NCI-H146 (cell line): Measurements from ENCODE around the gene CEMIP2.

ENCODE experiments used
- DNase-seq: peaks from one replicate; lab custom pipeline; 2025; lab: John Stamatoyannopoulos, UW

The CEMIP2 gene

DNA sequence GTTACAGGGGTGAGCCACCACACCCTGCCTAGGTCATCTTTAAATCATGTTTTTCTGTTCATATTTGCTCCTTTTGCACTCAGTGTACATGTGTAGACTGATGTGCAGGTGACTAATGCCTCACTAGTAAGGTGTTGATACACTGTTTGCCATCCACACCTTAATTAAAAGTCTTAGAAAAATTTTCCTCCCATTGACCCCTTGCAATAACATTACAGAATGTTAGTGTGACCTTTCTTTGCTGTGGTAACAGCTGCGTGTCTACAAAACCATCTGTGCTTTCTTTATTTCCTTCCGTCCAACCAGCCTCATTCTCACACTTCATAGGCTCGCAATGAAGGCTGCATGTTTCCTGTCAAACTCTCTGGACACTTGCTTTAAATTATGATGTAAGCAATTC, 6.6 kb upstream of the CEMIP2 start:
- DNase-seq = no peak

DNA sequence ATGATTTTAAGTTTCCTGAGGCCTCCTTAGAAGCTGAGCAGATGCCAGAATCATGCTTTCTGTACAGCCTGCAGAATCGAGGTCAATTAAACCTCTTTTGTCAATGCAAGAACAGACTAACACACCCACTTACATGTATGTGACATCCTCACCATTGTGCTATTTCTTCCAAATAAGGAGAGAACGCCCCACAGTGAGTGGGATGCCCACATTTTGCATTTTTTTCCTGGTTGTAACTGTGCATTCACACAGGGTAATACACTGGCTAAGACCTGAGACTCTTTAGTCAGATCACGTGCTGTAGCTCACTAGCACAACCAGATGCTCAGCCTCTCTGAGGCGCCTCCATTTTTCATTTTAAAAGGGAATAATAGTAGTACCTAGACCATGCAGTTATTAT, 4.4 kb upstream of the CEMIP2 start:
- no peak for DNase-seq

DNA sequence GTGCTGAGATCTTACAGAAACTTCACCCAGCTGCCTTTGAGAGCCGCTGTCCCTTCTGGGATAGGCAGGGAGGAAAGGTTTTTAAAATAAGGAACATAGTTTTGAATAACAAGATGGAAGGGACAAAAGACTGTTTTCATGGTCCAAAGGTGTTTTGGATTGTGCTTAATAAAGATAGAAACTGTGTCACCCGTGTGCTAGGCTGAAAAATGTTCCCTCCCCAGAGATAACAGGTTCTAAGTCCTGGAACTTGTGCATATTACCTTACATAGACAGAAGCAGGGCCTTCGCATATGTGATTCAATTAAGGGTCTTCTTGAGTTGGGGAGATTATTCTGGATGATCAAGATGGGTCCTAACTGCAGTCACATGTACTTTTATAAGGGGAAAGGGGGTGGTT, 1.9 kb upstream of the CEMIP2 start:
- DNase-seq = no peak

DNA sequence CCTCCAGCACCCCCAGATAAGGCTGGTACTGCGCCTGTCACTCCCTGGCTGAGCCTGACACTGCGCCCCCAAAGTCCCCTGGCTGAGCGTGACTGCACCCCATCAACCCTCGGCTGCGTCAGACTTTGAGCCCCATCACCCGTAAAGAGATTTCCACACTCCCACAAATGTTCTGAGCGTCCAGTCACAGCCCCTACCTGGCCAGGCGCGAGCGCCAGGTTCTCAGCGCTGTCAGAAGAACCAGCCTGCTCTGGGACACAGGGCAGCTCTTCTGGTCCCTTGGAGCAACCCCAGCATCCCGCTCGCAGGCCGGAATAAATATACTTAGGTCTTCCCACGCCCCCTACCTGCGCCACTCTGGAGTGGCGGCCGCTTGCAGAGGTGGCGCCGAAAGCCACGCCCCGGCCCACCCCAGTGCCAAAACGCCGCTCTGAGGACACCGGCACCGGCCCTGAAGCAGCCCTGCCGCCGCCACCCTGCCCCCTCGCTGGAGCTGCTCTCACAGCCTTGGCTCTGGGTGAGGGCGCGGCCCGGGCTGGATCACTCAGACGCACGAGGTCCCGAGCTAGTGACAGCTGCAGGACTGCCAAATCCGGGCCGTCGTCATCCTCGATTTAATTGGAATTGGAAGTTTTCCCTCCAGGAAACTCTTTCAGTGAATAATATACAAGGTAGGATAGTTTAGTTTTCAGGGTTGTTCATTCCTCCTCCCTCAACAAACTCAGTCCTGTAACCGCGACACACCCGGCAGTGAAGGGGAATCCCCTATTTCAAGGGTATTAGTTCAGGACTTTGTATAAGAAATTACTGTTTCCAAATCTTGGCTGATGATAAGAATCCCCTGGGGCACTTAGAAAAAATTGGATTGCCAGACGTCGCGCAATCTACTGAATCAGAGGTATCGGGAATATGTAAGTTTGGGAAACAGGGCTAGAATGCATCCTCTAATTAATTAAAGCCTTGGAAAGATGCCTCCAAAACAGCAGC, 1.2 kb upstream of the CEMIP2 start:
- peak; percentile 12 for DNase-seq

DNA sequence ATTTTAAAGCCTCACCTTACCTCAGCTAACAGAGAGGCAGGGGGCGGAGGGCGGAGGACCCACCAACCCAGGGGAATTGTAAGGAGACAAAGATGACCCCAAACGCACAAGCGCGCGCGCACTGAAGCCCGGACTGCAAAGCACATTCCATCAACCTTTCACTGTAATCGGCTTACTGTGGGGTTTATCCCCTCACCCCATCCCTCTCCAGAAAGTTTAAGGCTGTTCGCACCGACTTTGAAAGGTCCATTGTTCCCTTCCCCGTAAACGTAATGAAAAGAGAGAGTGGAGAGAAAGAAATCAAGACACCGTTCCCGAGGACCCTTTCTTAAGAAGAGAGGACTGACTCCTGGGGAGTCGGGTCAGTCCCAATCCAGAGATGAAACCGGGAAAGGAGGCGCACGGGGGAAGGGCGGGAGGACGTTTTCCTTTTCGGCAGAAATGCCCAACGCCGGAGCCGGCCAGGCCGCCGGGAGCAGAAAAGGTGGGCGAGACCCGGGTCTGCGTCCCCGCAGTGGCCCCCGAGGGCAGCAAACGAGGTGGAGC, 464 bp downstream of the CEMIP2 start:
- DNase-seq = no peak

DNA sequence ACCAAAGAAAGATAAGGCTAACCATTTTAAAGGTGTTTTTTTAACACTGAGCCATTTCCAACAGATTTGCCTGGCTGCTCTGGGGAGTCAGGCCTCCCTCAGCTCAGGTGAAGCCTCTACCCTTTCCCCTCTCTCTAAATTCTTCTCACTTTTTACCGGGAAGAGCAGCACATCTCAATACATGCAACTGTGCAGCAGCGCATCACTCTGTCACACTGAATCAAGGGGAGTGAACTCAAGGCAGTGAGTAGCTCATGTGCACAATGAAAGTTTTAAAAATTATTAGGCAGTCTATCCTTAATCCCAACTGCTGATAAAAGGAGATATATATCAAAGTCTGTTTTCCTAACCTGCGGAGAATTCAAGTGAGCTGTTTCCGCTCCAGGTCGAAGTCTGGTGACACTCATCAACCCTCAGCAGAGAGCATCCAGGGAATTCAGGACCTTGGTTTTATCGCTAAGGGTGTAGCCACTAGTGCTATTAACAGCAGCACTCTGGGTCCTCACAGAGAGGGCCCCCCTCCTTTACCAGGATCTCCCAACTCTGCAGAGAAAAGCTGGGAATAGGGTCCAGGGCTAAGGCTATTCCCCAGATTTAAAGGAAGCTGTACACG, 1.0 kb downstream of the CEMIP2 start:
- no peak for DNase-seq

DNA sequence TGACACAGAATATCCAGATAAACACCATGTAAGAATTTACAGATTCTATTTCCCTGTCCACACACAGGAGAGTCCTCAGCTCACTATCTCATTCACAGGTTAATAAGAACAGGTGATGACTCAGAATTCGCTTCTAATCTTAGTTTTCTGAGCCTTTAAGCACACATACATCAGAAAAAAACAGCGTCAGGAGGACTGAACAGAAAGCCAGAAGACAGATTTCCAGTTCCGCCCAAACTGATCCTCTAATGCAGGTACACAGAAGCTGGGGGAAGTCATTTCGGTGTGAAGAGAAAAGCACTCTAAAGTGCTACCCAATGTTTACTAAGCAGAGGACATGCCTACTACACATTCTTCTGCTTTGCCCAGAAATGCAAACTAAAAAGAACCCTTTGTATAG, 1.6 kb downstream of the CEMIP2 start:
- DNase-seq = no peak

DNA sequence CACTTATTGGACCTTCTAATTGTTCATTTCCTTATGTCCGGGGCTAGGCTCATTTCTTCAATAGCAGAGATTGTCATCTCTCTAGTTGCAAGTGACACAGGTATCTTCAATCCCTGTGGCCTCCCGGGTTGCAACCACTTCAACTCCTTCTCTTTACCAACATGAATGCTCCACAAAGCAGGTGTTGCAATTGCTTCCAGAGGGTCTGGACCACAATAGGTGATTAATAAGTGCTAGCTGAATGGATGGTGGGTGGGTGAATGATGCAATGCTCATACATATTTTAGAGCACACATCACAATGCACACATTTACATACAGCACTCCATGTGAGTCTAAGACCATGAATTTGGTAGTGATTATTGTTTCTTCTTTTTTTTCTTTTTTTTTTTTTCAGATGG, 2.6 kb downstream of the CEMIP2 start:
- no peak for DNase-seq

DNA sequence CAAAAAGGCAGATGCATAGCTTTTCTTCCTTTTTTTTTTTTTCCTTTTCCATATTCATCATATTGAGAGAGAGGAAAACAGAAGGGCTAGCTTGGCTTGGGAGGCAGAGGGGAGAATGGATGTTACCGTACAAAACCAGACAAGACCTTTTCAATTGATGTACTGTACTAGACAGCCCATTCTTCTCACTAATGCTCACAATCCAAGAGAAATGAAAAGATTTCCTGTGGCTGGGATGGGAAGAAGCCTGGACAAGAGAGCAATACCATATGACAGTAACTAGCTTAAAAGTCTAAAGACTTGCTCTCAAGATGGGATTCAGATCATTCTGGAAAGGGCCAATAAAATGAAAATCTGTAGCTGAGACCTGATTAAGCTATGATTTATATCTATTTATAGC, 3.4 kb downstream of the CEMIP2 start:
- no peak for DNase-seq

DNA sequence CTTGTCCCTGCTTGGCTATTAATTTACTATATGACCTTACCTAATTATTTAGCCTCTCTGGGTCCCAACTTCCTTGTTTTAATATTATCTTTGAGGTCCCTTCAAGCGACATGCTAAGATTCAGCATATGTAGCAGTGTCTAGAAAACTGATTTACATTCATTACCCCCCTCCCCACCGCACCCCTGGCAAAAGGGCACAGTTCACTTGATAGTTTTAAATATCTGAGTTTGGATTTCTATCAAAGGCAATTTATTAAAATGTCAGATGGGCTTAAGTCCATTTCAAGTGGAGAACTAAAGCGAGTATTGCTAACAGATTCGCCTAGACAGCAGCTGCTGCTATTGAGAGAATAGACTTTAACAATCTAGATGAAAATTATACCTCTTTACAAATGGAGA, 3.9 kb downstream of the CEMIP2 start:
- no peak for DNase-seq

DNA sequence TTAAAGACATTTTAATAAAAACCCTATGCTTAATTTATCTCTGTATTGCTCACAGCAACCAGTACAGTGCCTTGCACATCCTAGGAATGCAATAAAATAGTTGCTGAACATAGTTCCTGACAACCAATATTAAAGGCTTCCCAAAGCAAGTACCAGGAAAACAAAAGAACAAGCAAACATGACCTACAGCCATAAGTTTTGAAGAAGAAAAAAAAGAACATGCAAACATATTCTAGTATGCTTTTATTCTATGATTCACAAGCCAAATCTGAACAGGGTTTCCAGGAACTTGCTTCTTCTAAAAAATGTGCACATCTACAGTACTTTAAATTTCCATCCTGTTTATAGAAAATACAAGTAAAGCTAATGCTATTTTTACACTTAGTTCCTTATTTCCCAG, 4.5 kb downstream of the CEMIP2 start:
- no peak for DNase-seq

DNA sequence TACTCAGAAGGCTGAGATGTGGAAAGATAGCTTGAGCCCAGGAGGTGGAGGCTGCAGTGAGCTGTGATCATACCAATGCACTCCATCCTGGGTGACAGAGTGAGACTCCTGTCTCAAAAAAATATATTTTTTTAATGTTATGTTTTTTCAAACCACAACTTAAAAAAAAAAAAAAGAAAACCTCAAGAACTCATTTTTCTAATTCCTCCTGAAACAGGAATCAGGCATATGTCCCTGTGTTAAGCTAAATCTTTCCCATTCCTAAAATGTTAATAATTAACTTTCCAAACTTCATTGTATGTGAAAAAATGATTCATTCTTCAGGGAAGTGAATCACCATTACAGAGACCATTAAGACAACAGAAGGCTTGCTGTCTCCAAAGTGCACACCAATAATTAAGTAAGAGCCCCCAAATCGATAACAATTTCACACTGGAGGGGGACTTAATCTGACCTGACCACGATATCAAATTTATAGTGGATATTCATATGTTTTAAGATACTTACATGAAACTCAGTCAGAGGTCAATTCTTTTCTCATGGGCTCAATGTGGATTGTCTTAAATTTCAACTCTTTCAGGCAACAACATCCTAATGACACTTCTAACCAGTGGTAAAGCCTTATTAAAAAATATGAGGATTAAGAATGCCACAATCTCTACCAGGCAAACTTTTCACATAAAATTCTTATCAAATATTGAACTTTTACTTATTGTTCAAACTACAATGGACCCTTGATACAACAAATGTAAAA, 5.2 kb downstream of the CEMIP2 start:
- no peak for DNase-seq

DNA sequence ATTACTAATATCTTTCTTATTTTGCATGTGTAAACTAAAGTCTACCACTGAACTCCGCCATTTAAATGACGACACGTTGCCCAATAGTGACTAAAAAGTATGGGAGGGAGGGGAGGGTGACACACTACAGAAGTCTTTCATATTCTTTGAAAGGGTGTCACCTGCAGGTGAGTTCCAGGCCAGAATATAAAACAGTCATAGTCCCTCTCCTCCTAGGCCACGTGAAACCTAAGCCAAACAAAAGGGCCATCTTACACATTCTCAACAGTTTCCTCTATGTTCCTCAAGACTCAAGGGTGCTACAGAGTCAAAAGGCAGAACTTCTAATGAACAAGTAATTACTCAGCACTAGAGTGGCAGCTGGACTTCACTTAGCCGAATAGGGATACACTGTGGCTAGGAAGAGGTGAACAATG, 6.4 kb downstream of the CEMIP2 start:
- no peak for DNase-seq

DNA sequence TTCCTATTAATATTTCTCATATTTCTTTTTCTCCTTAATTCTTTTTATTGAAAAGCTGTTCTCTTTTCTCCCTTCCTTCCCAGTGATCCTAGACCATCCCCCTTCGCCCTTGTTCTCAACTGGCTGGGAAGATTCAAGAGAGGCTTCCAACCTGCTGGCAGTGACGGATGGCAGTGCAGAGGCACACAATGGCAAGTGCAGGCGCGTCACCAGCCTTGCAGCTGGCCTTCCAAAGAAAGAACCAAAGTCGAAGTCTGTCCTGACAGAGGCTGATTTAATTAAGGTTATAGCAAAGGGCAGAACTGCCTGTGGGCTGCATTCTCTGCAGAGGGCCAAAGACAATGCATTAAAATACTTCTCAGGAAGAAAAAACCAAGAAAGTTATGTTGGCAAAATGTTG, 7.4 kb downstream of the CEMIP2 start:
- DNase-seq = no peak

DNA sequence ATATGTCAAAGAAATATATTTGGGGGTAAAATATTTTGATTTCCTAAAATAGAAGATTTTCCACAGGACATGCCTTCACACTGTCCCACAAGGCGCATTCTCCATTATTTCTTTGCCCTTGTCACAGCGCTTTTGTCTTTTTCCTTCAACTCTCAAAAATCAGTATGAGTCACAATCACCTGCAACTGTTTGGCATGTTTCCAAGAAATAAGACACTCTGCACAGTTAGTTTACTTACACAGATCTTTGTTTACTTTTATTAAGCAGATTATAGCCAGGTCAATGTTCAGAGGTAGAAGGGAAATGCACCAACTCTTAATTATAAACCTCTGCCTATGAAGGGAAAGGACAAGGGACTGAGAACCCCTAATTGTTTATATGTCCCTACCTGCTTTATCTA, 9.5 kb downstream of the CEMIP2 start:
- DNase-seq = no peak

DNA sequence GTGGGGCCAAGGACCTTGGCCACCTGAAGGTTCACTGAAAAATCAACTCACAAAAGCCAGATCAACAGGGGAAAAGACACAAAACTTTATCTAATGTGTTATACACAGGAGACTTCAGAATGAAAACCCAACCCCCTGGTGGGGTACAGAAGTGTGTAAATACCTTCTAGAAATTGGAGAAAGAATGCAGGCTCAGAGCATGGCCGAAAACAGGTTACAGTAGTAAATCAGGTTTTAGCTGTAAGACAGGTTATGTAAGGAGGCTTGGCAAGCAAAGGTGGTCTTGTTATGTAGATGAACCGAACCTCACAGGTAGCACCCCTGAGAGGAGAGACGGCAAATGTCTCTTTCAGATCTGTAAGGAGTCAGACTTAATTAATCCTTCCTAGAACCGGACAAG, 10.0 kb downstream of the CEMIP2 start:
- DNase-seq = no peak

DNA sequence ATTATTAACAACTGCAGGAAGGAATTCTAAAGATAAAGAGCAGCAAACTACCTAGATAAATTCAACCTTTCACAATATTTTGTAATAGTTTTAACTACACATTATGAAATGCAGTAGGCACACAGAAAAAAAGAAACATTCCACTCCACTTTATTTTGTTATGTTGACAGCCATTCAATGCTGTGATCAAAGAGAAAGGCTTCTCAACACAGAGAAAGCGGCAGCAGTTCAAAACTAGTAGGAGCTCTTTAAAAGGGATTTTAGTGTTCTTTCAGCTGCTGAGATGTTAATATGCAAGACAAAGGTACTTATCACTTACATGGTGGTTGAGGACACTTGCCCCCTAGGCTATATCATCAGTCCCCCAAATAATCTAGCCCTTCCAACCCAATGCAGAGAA, 11.6 kb downstream of the CEMIP2 start:
- DNase-seq = no peak

DNA sequence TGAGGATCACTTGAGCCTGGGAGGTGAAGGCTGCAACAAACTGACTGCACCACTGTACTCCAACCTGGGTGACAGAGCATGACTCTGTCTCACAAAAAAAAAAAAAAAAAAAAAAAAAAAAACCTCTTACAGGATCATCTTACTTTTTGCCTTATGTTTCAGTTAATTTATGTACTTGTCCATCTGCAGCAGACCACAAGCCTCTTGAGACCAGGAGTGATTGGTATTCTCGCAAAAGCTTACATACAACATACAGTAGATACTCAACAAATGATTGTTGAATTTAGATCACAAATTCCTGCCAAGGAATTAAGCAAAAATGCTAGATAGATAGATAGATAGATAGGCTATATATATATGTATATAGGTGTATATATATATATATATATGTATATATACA, 12.4 kb downstream of the CEMIP2 start:
- DNase-seq = no peak

DNA sequence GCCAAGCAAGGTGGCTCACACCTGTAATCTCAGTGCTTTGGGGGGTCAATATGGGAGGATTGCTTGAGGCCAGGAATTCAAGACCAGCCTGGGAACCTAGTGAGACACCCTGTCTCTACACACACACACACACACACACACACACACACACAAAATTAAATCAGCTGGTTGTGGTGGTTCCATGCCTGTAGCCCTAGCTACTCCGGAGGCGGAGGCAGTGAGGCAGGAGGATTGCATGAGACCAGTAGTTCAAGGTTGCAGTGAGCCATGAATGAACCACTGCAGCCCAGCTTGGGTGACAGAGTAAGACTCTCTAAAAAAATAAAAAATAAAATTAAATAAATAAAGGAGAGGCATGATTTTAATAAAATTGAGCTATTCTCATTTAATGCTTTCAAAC, 13.1 kb downstream of the CEMIP2 start:
- DNase-seq = no peak

DNA sequence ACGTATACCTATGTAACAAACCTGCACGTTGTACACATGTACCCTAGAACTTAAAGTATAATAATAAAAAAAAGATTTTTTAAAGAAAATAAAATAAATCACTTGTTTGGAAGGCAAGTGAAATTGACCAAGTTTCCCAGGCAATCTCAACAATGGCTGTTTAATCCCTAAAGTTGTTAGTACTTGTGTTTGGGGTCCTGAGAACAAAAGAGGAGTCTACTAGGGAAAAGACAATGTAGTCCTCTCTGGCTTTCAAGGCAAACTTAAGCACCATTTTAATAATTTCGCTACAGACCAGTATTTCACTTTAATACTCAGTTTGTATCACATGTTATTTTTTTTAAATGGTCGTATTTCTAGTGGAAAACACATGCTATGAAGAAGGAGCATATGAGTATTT, 14.2 kb downstream of the CEMIP2 start:
- no peak for DNase-seq

DNA sequence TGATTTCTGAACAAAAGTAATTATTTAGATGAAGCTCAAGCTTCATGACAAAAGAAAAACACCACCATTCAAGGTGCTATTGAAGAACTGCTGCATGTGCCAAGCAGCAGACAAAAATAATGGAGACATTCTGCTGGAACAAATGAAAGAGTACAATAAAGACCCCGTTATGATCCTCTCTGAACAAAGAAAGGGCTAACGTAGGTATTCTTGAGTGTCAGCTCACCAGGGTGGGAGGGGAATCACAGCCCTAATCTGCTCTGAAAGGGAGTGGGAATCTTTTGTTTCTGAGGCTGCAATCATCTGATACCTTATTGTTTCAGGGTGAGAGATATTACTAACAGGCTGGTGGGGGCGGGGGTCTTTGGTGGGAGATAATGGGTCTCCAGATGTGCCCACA, 15.4 kb downstream of the CEMIP2 start:
- DNase-seq = no peak

DNA sequence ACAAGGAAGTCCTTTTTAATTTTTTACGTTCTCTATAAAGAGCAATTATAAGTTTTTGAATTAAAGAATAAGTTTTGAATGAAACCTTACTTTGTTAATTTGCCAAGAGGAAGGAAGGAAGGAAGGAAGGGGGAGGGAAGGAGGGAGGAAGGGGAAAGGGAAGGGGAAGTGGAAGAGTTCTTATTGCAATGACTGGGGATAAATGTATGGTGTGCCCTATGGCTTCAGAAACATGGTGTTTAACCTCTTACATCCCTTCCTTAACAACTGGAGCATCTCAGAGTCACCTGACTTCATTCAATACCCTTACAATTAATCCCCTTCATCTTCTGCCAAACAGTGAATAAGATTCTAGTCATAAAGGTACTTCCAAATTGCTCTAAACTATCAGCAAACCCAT, 16.0 kb downstream of the CEMIP2 start:
- no peak for DNase-seq

DNA sequence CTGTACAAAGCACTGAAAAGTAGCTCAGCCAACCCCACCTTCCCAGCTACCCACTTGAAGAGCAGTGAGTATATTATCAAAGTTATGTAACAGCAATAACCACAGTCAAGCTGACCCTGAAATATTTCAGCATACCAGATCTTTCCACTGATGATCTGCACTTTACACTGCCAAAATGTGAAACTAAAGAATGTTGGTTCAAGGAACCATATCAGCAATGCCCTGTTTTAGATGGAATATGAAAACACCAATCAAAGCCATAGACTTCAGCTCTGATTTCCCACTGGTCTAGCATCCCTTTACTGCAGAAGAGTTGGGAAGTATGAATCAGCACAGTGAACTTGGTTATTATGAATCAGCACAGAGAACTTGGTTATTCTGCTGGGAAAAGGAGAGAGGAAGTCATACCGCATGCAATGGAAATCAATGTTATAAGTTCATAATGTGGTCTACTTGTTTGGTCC, 20.0 kb downstream of the CEMIP2 start:
- no peak for DNase-seq
